ENCODE measurements around the gene HIGD1B. TPM values are rescaled to one million over a fixed set of nuclear protein-coding genes. Genes with fewer than 3 reads are reported as not detected.

HIGD1B gene
- total and polyA plus RNA-seq, 2 donors (not counting 1 experiment from before 2014, with no cell fraction given): not detected

DNA sequence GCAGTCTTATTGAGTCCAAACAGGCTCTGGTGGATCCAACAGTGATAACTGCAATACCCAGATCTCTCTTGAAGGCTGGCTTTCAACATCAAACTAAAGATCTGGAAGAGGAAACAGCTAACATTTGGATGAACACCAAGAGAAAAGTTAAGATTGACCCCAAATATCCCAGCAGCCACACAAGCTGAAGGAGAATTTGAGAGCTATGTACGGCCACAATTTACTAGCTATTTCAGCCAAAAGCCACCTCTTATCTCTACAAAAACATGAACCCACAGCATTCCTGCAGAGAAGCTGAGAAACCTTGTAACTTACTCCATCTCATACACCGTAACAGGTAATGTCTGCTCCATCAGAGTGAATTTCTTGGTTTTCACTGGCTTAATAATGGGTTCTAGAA, 37.3 kb downstream of the HIGD1B start:
- H3K4me2 ChIP-seq (replicated peaks; ENCODE audit: low read depth, low read length, poor library complexity, severe bottlenecking): no peak overlapping the region
- no peaks in the 10 kb centered on the region for H3K27me3 ChIP-seq (replicated peaks in 1 of 4; ENCODE audit: control extremely low read depth in 1 of 4, control insufficient read depth in 3 of 4, insufficient read depth in 4 of 4, low read length in 3 of 4)
- peaks cover 8 to 67% of the 10 kb centered on the region in 2 experiments for H3K36me3 ChIP-seq (replicated peaks in 1 of 2; ENCODE audit: control extremely low read depth in 1 of 2, control insufficient read depth in 1 of 2, extremely low read depth in 1 of 2, insufficient read depth in 2 of 2, low read length in 1 of 2)
- ChIA-PET CTCF (interaction anchor here (1.3 kb wide), 1 partner anchor 9 kb away, joined by 3 read pairs; no protein-coding TSS in a partner anchor), POLR2A (no interaction called here)
- no peak overlapping the region for H3K4me3 ChIP-seq (ENCODE audit: control extremely low read depth in 1 of 5, extremely low read depth in 1 of 5, insufficient read depth in 1 of 5, low read depth in 2 of 5, low read length in 4 of 5)
- H4K20me1 ChIP-seq (ENCODE audit: control insufficient read depth, insufficient read depth, low read length, poor library complexity, severe bottlenecking): peaks cover 33% of the 10 kb centered on the region
- H2AFZ ChIP-seq (ENCODE audit: insufficient read depth, low read depth, low read length, poor library complexity, severe bottlenecking): no peak overlapping the region
- peaks cover 32% of the 10 kb centered on the region for H3K79me2 ChIP-seq (ENCODE audit: control insufficient read depth, insufficient read depth, low read length)
- H3K4me1 Mint-ChIP-seq: peaks cover 3% of the 10 kb centered on the region
- no peak overlapping the region for H3K27ac ChIP-seq (ENCODE audit: low read length in 2 of 2)
- H3K9me3 ChIP-seq (ENCODE audit: control extremely low read depth in 1 of 3, control insufficient read depth in 2 of 3, insufficient read depth in 1 of 3, low read length in 2 of 3): no peaks in the 10 kb centered on the region
- H3K4me3 Mint-ChIP-seq: no peak overlapping the region
- no peak overlapping the region for H3K9ac ChIP-seq (ENCODE audit: low read length)
- WGBS (ENCODE audit: insufficient coverage): 100% methylated on average over 1 of the region's 2 CpGs
- intact Hi-C loops (cut with micrococcal nuclease): no loop called here
- no peak overlapping the region for H3K27ac Mint-ChIP-seq
- H3K27me3 Mint-ChIP-seq: no peaks in the 10 kb centered on the region
- no peaks in the 10 kb centered on the region for H3K9me3 Mint-ChIP-seq (ENCODE audit: insufficient read depth)
- DNase-seq (no peak), ATAC-seq (ENCODE audit: low read depth) (no peak)
- peaks cover 14 to 17% of the 10 kb centered on the region in 2 donors for H3K4me1 ChIP-seq (ENCODE audit: control insufficient read depth in 2 of 2, insufficient read depth in 2 of 2, low read length in 2 of 2)
- TF ChIP-seq EZH2 (IDR thresholded peaks at IDR 0.05; ENCODE audit: borderline replicate concordance, insufficient read depth, low read depth, low read length, poor library complexity, severe bottlenecking): no peak
- TF ChIP-seq, protein P1, sequence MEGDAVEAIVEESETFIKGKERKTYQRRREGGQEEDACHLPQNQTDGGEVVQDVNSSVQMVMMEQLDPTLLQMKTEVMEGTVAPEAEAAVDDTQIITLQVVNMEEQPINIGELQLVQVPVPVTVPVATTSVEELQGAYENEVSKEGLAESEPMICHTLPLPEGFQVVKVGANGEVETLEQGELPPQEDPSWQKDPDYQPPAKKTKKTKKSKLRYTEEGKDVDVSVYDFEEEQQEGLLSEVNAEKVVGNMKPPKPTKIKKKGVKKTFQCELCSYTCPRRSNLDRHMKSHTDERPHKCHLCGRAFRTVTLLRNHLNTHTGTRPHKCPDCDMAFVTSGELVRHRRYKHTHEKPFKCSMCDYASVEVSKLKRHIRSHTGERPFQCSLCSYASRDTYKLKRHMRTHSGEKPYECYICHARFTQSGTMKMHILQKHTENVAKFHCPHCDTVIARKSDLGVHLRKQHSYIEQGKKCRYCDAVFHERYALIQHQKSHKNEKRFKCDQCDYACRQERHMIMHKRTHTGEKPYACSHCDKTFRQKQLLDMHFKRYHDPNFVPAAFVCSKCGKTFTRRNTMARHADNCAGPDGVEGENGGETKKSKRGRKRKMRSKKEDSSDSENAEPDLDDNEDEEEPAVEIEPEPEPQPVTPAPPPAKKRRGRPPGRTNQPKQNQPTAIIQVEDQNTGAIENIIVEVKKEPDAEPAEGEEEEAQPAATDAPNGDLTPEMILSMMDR (IDR thresholded peaks at IDR 0.05): no peak

DNA sequence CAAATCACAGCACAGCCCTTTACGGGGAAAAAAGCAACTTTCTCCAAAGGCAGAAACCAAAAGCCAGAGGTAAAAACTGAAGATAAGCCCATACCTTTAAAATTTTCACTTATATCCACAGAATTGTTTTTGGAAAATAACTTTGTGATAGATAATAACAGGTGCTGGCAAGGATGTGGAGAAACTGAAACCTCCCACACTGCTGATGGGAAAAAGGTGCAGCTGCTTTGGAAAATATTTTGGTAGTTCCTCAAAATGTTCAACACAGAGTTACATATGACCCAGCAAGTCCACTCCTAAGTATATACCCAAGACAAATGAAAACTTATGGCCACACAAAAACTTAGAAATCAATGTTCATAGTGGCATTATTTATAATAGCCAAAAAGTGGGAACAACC, 39.3 kb downstream of the HIGD1B start:
- ChIA-PET CTCF (no interaction called here), POLR2A (no interaction called here)
- TF ChIP-seq EZH2 (IDR thresholded peaks at IDR 0.05; ENCODE audit: borderline replicate concordance, insufficient read depth, low read depth, low read length, poor library complexity, severe bottlenecking): no peak
- TF ChIP-seq, protein P1 (IDR thresholded peaks at IDR 0.05): no peak
- WGBS (ENCODE audit: insufficient coverage): no CpG with 5 or more reads among the region's 1 CpG
- no peaks in the 10 kb centered on the region for H3K27me3 Mint-ChIP-seq
- Histone ChIP-seq H3K27me3 (replicated peaks in 1 of 4; ENCODE audit: control extremely low read depth in 1 of 4, control insufficient read depth in 3 of 4, insufficient read depth in 4 of 4, low read length in 3 of 4) (no peaks in the 10 kb centered on the region), H3K4me2 (replicated peaks; ENCODE audit: low read depth, low read length, poor library complexity, severe bottlenecking) (no peak overlapping the region), H3K9ac (ENCODE audit: low read length) (no peak overlapping the region), H2AFZ (ENCODE audit: insufficient read depth, low read depth, low read length, poor library complexity, severe bottlenecking) (no peak overlapping the region), H3K9me3 (ENCODE audit: control extremely low read depth in 1 of 3, control insufficient read depth in 2 of 3, insufficient read depth in 1 of 3, low read length in 2 of 3) (no peaks in the 10 kb centered on the region), H3K27ac (ENCODE audit: low read length in 2 of 2) (no peak overlapping the region), H4K20me1 (ENCODE audit: control insufficient read depth, insufficient read depth, low read length, poor library complexity, severe bottlenecking) (peaks cover 45% of the 10 kb centered on the region), H3K36me3 (replicated peaks in 1 of 2; ENCODE audit: control extremely low read depth in 1 of 2, control insufficient read depth in 1 of 2, extremely low read depth in 1 of 2, insufficient read depth in 2 of 2, low read length in 1 of 2) (peaks cover 2 to 63% of the 10 kb centered on the region in 2 experiments), H3K4me1 (ENCODE audit: control insufficient read depth in 2 of 2, insufficient read depth in 2 of 2, low read length in 2 of 2) (peaks cover 14 to 17% of the 10 kb centered on the region in 2 donors), H3K79me2 (ENCODE audit: control insufficient read depth, insufficient read depth, low read length) (peaks cover 46% of the 10 kb centered on the region), H3K4me3 (ENCODE audit: control extremely low read depth in 1 of 5, extremely low read depth in 1 of 5, insufficient read depth in 1 of 5, low read depth in 2 of 5, low read length in 4 of 5) (no peak overlapping the region)
- intact Hi-C loops (cut with micrococcal nuclease): no loop called here
- peaks cover 8% of the 10 kb centered on the region for H3K4me1 Mint-ChIP-seq
- no peak overlapping the region for H3K27ac Mint-ChIP-seq
- no peaks in the 10 kb centered on the region for H3K9me3 Mint-ChIP-seq (ENCODE audit: insufficient read depth)
- ATAC-seq (ENCODE audit: low read depth) (no peak), DNase-seq (no peak)
- H3K4me3 Mint-ChIP-seq: no peak overlapping the region

Data from B cell (primary cell).